Measurements from ENCODE around the gene ASAP2.

DNA sequence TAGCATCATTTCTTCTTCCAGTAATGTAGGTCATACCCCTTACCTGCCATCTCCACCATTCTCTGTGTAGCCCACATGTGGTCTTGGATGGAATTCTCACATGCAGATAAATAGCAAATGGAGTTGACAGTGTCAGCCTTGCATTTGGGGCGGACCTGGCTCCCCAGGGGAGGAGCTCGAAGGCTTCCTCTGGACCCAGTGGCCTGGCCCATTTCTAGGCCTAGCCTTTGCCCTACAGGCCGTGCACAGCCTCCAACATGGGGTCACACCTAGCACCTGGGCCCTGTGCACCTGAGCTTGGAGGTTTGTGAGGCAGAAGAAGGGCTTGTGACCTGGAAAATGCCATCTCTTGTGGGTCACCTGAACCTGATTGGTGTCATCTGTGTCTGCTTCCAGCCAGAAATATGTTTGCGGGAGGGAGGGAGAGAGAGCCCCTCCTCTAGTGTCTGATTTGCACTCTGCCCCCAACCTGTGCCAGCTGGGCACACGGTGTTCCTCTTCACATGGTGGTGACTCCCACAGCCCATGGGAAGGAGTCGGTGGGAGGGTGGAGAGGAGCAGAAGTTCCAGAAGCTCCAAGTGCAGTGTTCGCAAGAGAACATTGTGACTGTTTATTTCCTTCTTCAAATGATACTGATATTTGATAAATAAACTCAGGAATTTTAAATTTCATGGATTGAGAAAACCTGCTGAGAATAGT is 183.7 kb downstream of the ASAP2 start:
- TF ChIP-seq POLR2AphosphoS5 (IDR thresholded peaks at IDR 0.05) = no peak
- TF ChIP-seq, protein P1, sequence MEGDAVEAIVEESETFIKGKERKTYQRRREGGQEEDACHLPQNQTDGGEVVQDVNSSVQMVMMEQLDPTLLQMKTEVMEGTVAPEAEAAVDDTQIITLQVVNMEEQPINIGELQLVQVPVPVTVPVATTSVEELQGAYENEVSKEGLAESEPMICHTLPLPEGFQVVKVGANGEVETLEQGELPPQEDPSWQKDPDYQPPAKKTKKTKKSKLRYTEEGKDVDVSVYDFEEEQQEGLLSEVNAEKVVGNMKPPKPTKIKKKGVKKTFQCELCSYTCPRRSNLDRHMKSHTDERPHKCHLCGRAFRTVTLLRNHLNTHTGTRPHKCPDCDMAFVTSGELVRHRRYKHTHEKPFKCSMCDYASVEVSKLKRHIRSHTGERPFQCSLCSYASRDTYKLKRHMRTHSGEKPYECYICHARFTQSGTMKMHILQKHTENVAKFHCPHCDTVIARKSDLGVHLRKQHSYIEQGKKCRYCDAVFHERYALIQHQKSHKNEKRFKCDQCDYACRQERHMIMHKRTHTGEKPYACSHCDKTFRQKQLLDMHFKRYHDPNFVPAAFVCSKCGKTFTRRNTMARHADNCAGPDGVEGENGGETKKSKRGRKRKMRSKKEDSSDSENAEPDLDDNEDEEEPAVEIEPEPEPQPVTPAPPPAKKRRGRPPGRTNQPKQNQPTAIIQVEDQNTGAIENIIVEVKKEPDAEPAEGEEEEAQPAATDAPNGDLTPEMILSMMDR (IDR thresholded peaks at IDR 0.05) = no peak
- TF ChIP-seq POLR2A (IDR thresholded peaks at IDR 0.05) = no peak
- TF ChIP-seq EP300 (IDR thresholded peaks at IDR 0.05; ENCODE audit: low read depth) = no peak

Data from transverse colon (tissue), 4 donors.